H1 (cell line): ENCODE results near the gene DOK7. TPM values are rescaled to one million over a fixed set of nuclear protein-coding genes. Genes with fewer than 3 reads are reported as not detected.
A peak's percentile ranks its signal among the peaks of the same experiment; 100 is the strongest.

Experiments
- CTCF ChIA-PET: fragments of 300-600 bp; sonication (Branson Sonifier 250); formaldehyde crosslinking; loops from one replicate; lab custom pipeline; 2021; ENCODE audit not compliant: partially characterized antibody; lab: Charles Lee
- POLR2A ChIA-PET: fragments of 300-600 bp; sonication (Branson Sonifier 250); formaldehyde crosslinking; loops from one replicate; lab custom pipeline; 2021; ENCODE audit warnings: inconsistent platforms; ENCODE audit not compliant: partially characterized antibody; lab: Charles Lee
- DNase-seq, 2 experiments: peaks; one replicate each; pipeline versions ENCODE4 v3.0.0 to v3.0.0-alpha.2; 2010 to 2022; ENCODE audit warnings: low spot score in 2 of 2, low read depth in 1 of 2, mixed read lengths in 1 of 2
- FAIRE-seq: peaks from 2 replicates; lab custom pipeline; 2011; peaks lifted over from hg19 to GRCh38; lab: Jason Lieb, UNC
- H2AFZ ChIP-seq: 2 replicates; pipeline ENCODE4 v1.8.1; 2012; ENCODE audit warnings: low read length, inconsistent platforms
- H2AK5ac ChIP-seq: 2 replicates; pipeline ENCODE4 v1.6.1; 2013; ENCODE audit warnings: low read depth, low read length
- H2BK120ac ChIP-seq: replicated peaks from 2 replicates; pipeline ENCODE3; 2013; ENCODE audit warnings: low read depth, low read length, inconsistent platforms
- H2BK12ac ChIP-seq: 2 replicates; pipeline ENCODE4 v1.6.1; 2013; ENCODE audit warnings: low read depth, low read length
- H2BK15ac ChIP-seq: 2 replicates; pipeline ENCODE4 v1.6.1; 2013; ENCODE audit warnings: low read length
- H2BK20ac ChIP-seq: 2 replicates; pipeline ENCODE4 v1.6.1; 2013; ENCODE audit warnings: low read length
- H2BK5ac ChIP-seq: 2 replicates; pipeline ENCODE4 v1.6.1; 2013; ENCODE audit warnings: low read depth, low read length
- H3K14ac ChIP-seq: 2 replicates; pipeline ENCODE4 v1.6.1; 2013; ENCODE audit warnings: inconsistent platforms; ENCODE audit not compliant: insufficient read length
- H3K18ac ChIP-seq: 2 replicates; pipeline ENCODE4 v1.6.1; 2013; ENCODE audit warnings: low read length; ENCODE audit errors: extremely low read depth
- H3K23ac ChIP-seq: 2 replicates; pipeline ENCODE4 v1.6.1; 2013; ENCODE audit warnings: inconsistent platforms; ENCODE audit not compliant: insufficient read length
- H3K23me2 ChIP-seq: 2 replicates; pipeline ENCODE4 v1.6.1; 2013; ENCODE audit warnings: low read depth, low read length
- H3K27ac ChIP-seq: 2 replicates; pipeline ENCODE4 v1.6.1; 2011; ENCODE audit warnings: low read depth, low read length, inconsistent platforms
- H3K27me3 ChIP-seq, 4 experiments: replicated peaks in 1 of 4; 1 replicate in 1 of 4; 2 replicates in 3 of 4; pipeline versions ENCODE4 v1.6.1 to v1.8.1; 2011 to 2013; ENCODE audit warnings: low read length in 3 of 4, mild to moderate bottlenecking in 3 of 4, inconsistent platforms in 2 of 4, mixed read lengths in 2 of 4, moderate library complexity in 1 of 4; ENCODE audit not compliant: control insufficient read depth in 3 of 4, insufficient read depth in 3 of 4; ENCODE audit errors: extremely low read depth in 1 of 4
- H3K36me3 ChIP-seq, 4 experiments: 2 replicates each; pipeline versions ENCODE4 v1.6.1 to v1.8.1; 2011 to 2013; ENCODE audit warnings: mild to moderate bottlenecking in 4 of 4, low read length in 3 of 4, moderate library complexity in 2 of 4, control low read depth in 1 of 4, inconsistent platforms in 1 of 4; ENCODE audit not compliant: insufficient read depth in 4 of 4, control insufficient read depth in 2 of 4
- H3K4ac ChIP-seq: replicated peaks from 2 replicates; pipeline ENCODE3; 2013; ENCODE audit warnings: low read length, low read depth, mixed read lengths, inconsistent platforms; ENCODE audit not compliant: insufficient read length
- H3K4me1 ChIP-seq, 4 experiments: replicated peaks in 1 of 4; 1 replicate in 1 of 4; 2 replicates in 3 of 4; pipeline versions ENCODE4 v1.6.1 to v1.8.1; 2011 to 2013; ENCODE audit warnings: low read length in 3 of 4, inconsistent platforms in 2 of 4, mixed read lengths in 1 of 4; ENCODE audit not compliant: insufficient read depth in 4 of 4, control insufficient read depth in 3 of 4
- H3K4me2 ChIP-seq, 2 experiments: 2 replicates each; pipeline versions ENCODE4 v1.6.1 to v1.8.1; 2011 to 2013; ENCODE audit warnings: low read depth in 2 of 2, low read length in 2 of 2, control low read depth in 1 of 2, inconsistent platforms in 1 of 2, mild to moderate bottlenecking in 1 of 2; ENCODE audit not compliant: insufficient read depth in 1 of 2
- H3K4me3 ChIP-seq, 4 experiments: fragments of 200-600, 300-600 bp in 1 of 4; sonication (generic), shearing (Covaris generic), sonication (Bioruptor Twin) in 1 of 4; 2 replicates each; pipeline versions ENCODE4 v1.5.1 to v1.8.1; 2011 to 2016; ENCODE audit warnings: low read length in 4 of 4, low read depth in 3 of 4, control low read depth in 2 of 4, inconsistent platforms in 2 of 4, mild to moderate bottlenecking in 2 of 4, mixed read lengths in 1 of 4, moderate library complexity in 1 of 4; ENCODE audit not compliant: insufficient read depth in 2 of 4; ENCODE audit errors: extremely low read depth in 1 of 4
- H3K56ac ChIP-seq: replicated peaks from 2 replicates; pipeline ENCODE3; 2013; ENCODE audit warnings: low read depth, mild to moderate bottlenecking, mixed read lengths, low read length, inconsistent platforms; ENCODE audit not compliant: insufficient read length
- H3K79me1 ChIP-seq: 2 replicates; pipeline ENCODE4 v1.6.1; 2013; ENCODE audit warnings: low read depth, low read length, control low read depth
- H3K79me2 ChIP-seq, 2 experiments: 2 replicates each; pipeline versions ENCODE4 v1.6.1 to v1.8.1; 2012 to 2013; ENCODE audit warnings: low read length in 2 of 2, mild to moderate bottlenecking in 2 of 2, inconsistent platforms in 1 of 2; ENCODE audit not compliant: insufficient read depth in 2 of 2, control insufficient read depth in 1 of 2
- H3K9ac ChIP-seq, 4 experiments: replicated peaks in 1 of 4; 1 replicate in 1 of 4; 2 replicates in 3 of 4; pipeline versions ENCODE4 v1.6.1 to v1.8.1; 2011 to 2013; ENCODE audit warnings: low read depth in 3 of 4, low read length in 3 of 4, control low read depth in 2 of 4, mild to moderate bottlenecking in 2 of 4, moderate library complexity in 2 of 4, inconsistent platforms in 1 of 4; ENCODE audit errors: extremely low read depth in 1 of 4
- H3K9me3 ChIP-seq, 2 experiments: 2 replicates each; pipeline versions ENCODE4 v1.6.1 to v1.8.1; 2012 to 2013; ENCODE audit warnings: mild to moderate bottlenecking in 2 of 2, moderate library complexity in 2 of 2, control low read depth in 1 of 2, inconsistent platforms in 1 of 2, low read depth in 1 of 2, low read length in 1 of 2, mixed read lengths in 1 of 2; ENCODE audit not compliant: insufficient read depth in 2 of 2
- H4K20me1 ChIP-seq, 2 experiments: replicated peaks in 1 of 2; 2 replicates each; pipeline versions ENCODE3 to v1.8.1; 2011 to 2013; ENCODE audit warnings: inconsistent platforms in 2 of 2, low read length in 2 of 2, mild to moderate bottlenecking in 1 of 2; ENCODE audit not compliant: insufficient read depth in 2 of 2, control insufficient read depth in 1 of 2
- H4K5ac ChIP-seq: 2 replicates; pipeline ENCODE4 v1.6.1; 2013; ENCODE audit warnings: low read length, low read depth, mixed read lengths, inconsistent platforms; ENCODE audit not compliant: insufficient read length
- H4K8ac ChIP-seq: 2 replicates; pipeline ENCODE4 v1.8.0; 2013; ENCODE audit warnings: mild to moderate bottlenecking, moderate library complexity, low read length, inconsistent platforms; ENCODE audit not compliant: insufficient read depth; ENCODE audit errors: extremely low read depth
- H4K91ac ChIP-seq: replicated peaks from 2 replicates; pipeline ENCODE3; 2013; ENCODE audit warnings: low read length, mixed read lengths, inconsistent platforms; ENCODE audit not compliant: insufficient read length
- CEBPB ChIP-seq: IDR thresholded peaks from 2 replicates; pipeline ENCODE4 v1.6.1; 2012; ENCODE audit warnings: low read depth, low read length
- EGR1 ChIP-seq: IDR thresholded peaks from 2 replicates; pipeline ENCODE4 v1.6.1; 2011; ENCODE audit warnings: low read depth, low read length, borderline replicate concordance
- PHF8 ChIP-seq: fragments of 200-600 bp; sonication (generic); conservative IDR thresholded peaks from 2 replicates; pipeline ENCODE4 v1.7.1; 2012; ENCODE audit warnings: low read depth, mild to moderate bottlenecking, inconsistent platforms, low read length, moderate library complexity
- TCF12 ChIP-seq: IDR thresholded peaks from 2 replicates; pipeline ENCODE4 v1.6.1; 2011; ENCODE audit warnings: low read depth, mild to moderate bottlenecking, low read length
- WGBS, 2 experiments: shearing (Covaris generic) in 1 of 2; methylation state at CpG; one replicate each; pipeline versions ENCODE4 v1.1.6 to v1.1.7; 2013 to 2015; ENCODE audit warnings: low lambda C conversion rate in 2 of 2, mixed read lengths in 2 of 2, inconsistent platforms in 1 of 2, low coverage in 1 of 2, missing lambda C conversion rate in 1 of 2; ENCODE audit not compliant: insufficient replicate concordance in 2 of 2, insufficient coverage in 1 of 2, insufficient read length in 1 of 2; ENCODE audit errors: extremely low coverage in 1 of 2, missing lambda C conversion rate in 1 of 2; 5-methylcytosine and 5-hydroxymethylcytosine counted together
- polyA plus RNA-seq, 7 experiments: library from polyadenylated mRNA; depleted of rRNA in 3 of 7; stranded (reverse) in 5 of 7; unstranded in 2 of 7; fragments of >200 nt in 5 of 7; fragments of 200-250 nt in 2 of 7; gene quantifications; 1 replicate in 5 of 7; 2 replicates in 1 of 7; 4 replicates in 1 of 7; pipeline versions ENCODE4 v1.2.1 to v1.2.3, GENCODE V29; 2011 to 2013; ENCODE audit warnings: missing spikeins in 2 of 7, mixed read lengths in 2 of 7
- total RNA-seq: library from RNA; stranded (reverse); fragmentation: NEBNext Ultra II Directional; extraction: Animal tissue kit (Norgen Biotek cat#: 25700); gene quantifications from 2 replicates; pipeline ENCODE4 v1.2.1, GENCODE V29; 2021
- TF ChIP-seq, protein P1 (sequence below): IDR thresholded peaks from 2 replicates; pipeline ENCODE4 v1.6.1; 2012; ENCODE audit warnings: inconsistent platforms

DOK7 gene
- total and polyA plus RNA-seq, 2 of the 8 experiments (the other 6 are each of a cell fraction or from before 2014, with no cell fraction given), result 0.32 TPM; not detected in 1

DNA sequence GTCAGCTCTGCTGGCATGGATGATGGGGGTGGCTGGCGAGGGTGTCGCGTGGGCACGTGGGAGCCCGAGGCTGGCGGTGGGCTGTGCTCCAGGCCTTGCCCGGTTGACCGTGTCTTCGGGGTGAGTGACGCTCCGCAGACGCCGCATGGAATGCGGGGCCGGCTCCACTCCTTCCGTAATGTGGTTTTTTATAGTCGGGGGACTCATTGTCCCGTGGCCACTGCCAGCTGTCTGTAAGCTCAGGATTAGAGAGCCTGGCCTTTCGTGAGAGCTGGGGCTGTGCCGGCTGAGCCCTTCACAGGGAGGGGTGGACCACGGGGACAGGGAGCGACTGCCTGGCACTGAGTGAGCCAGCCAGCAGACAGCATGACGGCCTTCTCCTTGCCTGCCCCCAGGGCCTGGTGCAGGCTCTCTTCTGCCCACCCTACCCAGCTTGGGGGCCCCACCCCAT lies 20.4 kb downstream of the DOK7 start:
- H2BK5ac ChIP-seq, result no peak overlapping the region
- TF ChIP-seq EGR1, result no peak
- no peak for TF ChIP-seq PHF8
- TF ChIP-seq CEBPB, result no peak
- no peak for TF ChIP-seq TCF12
- TF ChIP-seq, protein P1, sequence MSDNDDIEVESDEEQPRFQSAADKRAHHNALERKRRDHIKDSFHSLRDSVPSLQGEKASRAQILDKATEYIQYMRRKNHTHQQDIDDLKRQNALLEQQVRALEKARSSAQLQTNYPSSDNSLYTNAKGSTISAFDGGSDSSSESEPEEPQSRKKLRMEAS, result no peak
- ChIA-PET POLR2A (interaction anchor here (1.1 kb wide), 1 partner anchor 10 kb away, joined by 4 read pairs; no protein-coding TSS in a partner anchor), CTCF (interaction anchor here (1.6 to 5.8 kb wide), 2 partner anchors 30 to 40 kb away, joined by 4 to 32 read pairs; no protein-coding TSS in a partner anchor)
- no peak overlapping the region for H3K27ac ChIP-seq
- peaks cover 0 to 37% (median 22%) of the 10 kb centered on the region in 4 experiments; a peak in 6 of 7 replicates for H3K4me1 ChIP-seq
- H3K4ac ChIP-seq, result peak overlapping the region; percentile 62
- no peak overlapping the region for H3K23ac ChIP-seq
- H3K14ac ChIP-seq, result no peak overlapping the region
- DNase-seq (no peak), FAIRE-seq (no peak)
- 0 out of 2 replicates have a peak overlapping the region, but pooled peaks have one; percentile 24 for H2AK5ac ChIP-seq
- no peak overlapping the region for H3K9ac ChIP-seq
- H4K8ac ChIP-seq, result no peak overlapping the region
- no peak overlapping the region for H3K4me2 ChIP-seq
- H4K5ac ChIP-seq, result no peak overlapping the region
- H2BK20ac ChIP-seq, result no peak overlapping the region
- no peaks in the 10 kb centered on the region for H3K79me1 ChIP-seq
- H2BK12ac ChIP-seq, result peak overlapping the region; percentile 60; the same call in 1 of the 2 replicates
- peaks cover 3% of the 10 kb centered on the region; the same call in 1 of the 2 replicates for H3K23me2 ChIP-seq
- WGBS, 2 experiments, result 88% methylated on average over 20 of the region's 23 CpGs; no CpG with 5 or more reads in 1 of the 2 experiments
- H4K20me1 ChIP-seq, result peaks cover 0 to 5% of the 10 kb centered on the region in 2 experiments
- H2BK15ac ChIP-seq, result peak overlapping the region; percentile 92; the same call in 1 of the 2 replicates
- no peak overlapping the region for H2AFZ ChIP-seq
- no peak overlapping the region for H3K18ac ChIP-seq
- no peak overlapping the region for H2BK120ac ChIP-seq
- H3K9me3 ChIP-seq, result no peaks in the 10 kb centered on the region
- H3K36me3 ChIP-seq, result no peaks in the 10 kb centered on the region
- no peaks in the 10 kb centered on the region for H3K79me2 ChIP-seq
- H3K4me3 ChIP-seq, result no peak overlapping the region
- H3K56ac ChIP-seq, result no peak overlapping the region
- peaks cover 19 to 85% (median 66%) of the 10 kb centered on the region in 4 experiments for H3K27me3 ChIP-seq
- H4K91ac ChIP-seq, result peak overlapping the region; percentile 50
